H1 (cell line): ENCODE data around the gene GSTM3. TPM values are rescaled to one million over a fixed set of nuclear protein-coding genes. Genes with fewer than 3 reads are reported as not detected.
"Not testable (repeated sequence)": the region's sequence is repeated elsewhere in the genome, so short reads cannot be mapped to it uniquely, and the experiment has no call there.

Experiments used
- CTCF ChIA-PET: fragments of 300-600 bp; sonication (Branson Sonifier 250); formaldehyde crosslinking; loops from one replicate; lab custom pipeline; 2021; ENCODE audit not compliant: partially characterized antibody; lab: Charles Lee
- POLR2A ChIA-PET: fragments of 300-600 bp; sonication (Branson Sonifier 250); formaldehyde crosslinking; loops from one replicate; lab custom pipeline; 2021; ENCODE audit warnings: inconsistent platforms; ENCODE audit not compliant: partially characterized antibody; lab: Charles Lee
- DNase-seq, 2 experiments: peaks; one replicate each; pipeline versions ENCODE4 v3.0.0 to v3.0.0-alpha.2; 2010 to 2022; ENCODE audit warnings: low spot score in 2 of 2, low read depth in 1 of 2, mixed read lengths in 1 of 2
- FAIRE-seq: peaks from 2 replicates; lab custom pipeline; 2011; peaks lifted over from hg19 to GRCh38; lab: Jason Lieb, UNC
- H2AFZ ChIP-seq: 2 replicates; pipeline ENCODE4 v1.8.1; 2012; ENCODE audit warnings: low read length, inconsistent platforms
- H2AK5ac ChIP-seq: 2 replicates; pipeline ENCODE4 v1.6.1; 2013; ENCODE audit warnings: low read depth, low read length
- H2BK120ac ChIP-seq: replicated peaks from 2 replicates; pipeline ENCODE3; 2013; ENCODE audit warnings: low read depth, low read length, inconsistent platforms
- H2BK12ac ChIP-seq: 2 replicates; pipeline ENCODE4 v1.6.1; 2013; ENCODE audit warnings: low read depth, low read length
- H2BK15ac ChIP-seq: 2 replicates; pipeline ENCODE4 v1.6.1; 2013; ENCODE audit warnings: low read length
- H2BK20ac ChIP-seq: 2 replicates; pipeline ENCODE4 v1.6.1; 2013; ENCODE audit warnings: low read length
- H2BK5ac ChIP-seq: 2 replicates; pipeline ENCODE4 v1.6.1; 2013; ENCODE audit warnings: low read depth, low read length
- H3K14ac ChIP-seq: 2 replicates; pipeline ENCODE4 v1.6.1; 2013; ENCODE audit warnings: inconsistent platforms; ENCODE audit not compliant: insufficient read length
- H3K18ac ChIP-seq: 2 replicates; pipeline ENCODE4 v1.6.1; 2013; ENCODE audit warnings: low read length; ENCODE audit errors: extremely low read depth
- H3K23ac ChIP-seq: 2 replicates; pipeline ENCODE4 v1.6.1; 2013; ENCODE audit warnings: inconsistent platforms; ENCODE audit not compliant: insufficient read length
- H3K23me2 ChIP-seq: 2 replicates; pipeline ENCODE4 v1.6.1; 2013; ENCODE audit warnings: low read depth, low read length
- H3K27ac ChIP-seq: 2 replicates; pipeline ENCODE4 v1.6.1; 2011; ENCODE audit warnings: low read depth, low read length, inconsistent platforms
- H3K27me3 ChIP-seq, 4 experiments: replicated peaks in 1 of 4; 1 replicate in 1 of 4; 2 replicates in 3 of 4; pipeline versions ENCODE4 v1.6.1 to v1.8.1; 2011 to 2013; ENCODE audit warnings: low read length in 3 of 4, mild to moderate bottlenecking in 3 of 4, inconsistent platforms in 2 of 4, mixed read lengths in 2 of 4, moderate library complexity in 1 of 4; ENCODE audit not compliant: control insufficient read depth in 3 of 4, insufficient read depth in 3 of 4; ENCODE audit errors: extremely low read depth in 1 of 4
- H3K36me3 ChIP-seq, 4 experiments: 2 replicates each; pipeline versions ENCODE4 v1.6.1 to v1.8.1; 2011 to 2013; ENCODE audit warnings: mild to moderate bottlenecking in 4 of 4, low read length in 3 of 4, moderate library complexity in 2 of 4, control low read depth in 1 of 4, inconsistent platforms in 1 of 4; ENCODE audit not compliant: insufficient read depth in 4 of 4, control insufficient read depth in 2 of 4
- H3K4ac ChIP-seq: replicated peaks from 2 replicates; pipeline ENCODE3; 2013; ENCODE audit warnings: low read length, low read depth, mixed read lengths, inconsistent platforms; ENCODE audit not compliant: insufficient read length
- H3K4me1 ChIP-seq, 4 experiments: replicated peaks in 1 of 4; 1 replicate in 1 of 4; 2 replicates in 3 of 4; pipeline versions ENCODE4 v1.6.1 to v1.8.1; 2011 to 2013; ENCODE audit warnings: low read length in 3 of 4, inconsistent platforms in 2 of 4, mixed read lengths in 1 of 4; ENCODE audit not compliant: insufficient read depth in 4 of 4, control insufficient read depth in 3 of 4
- H3K4me2 ChIP-seq, 2 experiments: 2 replicates each; pipeline versions ENCODE4 v1.6.1 to v1.8.1; 2011 to 2013; ENCODE audit warnings: low read depth in 2 of 2, low read length in 2 of 2, control low read depth in 1 of 2, inconsistent platforms in 1 of 2, mild to moderate bottlenecking in 1 of 2; ENCODE audit not compliant: insufficient read depth in 1 of 2
- H3K4me3 ChIP-seq, 4 experiments: fragments of 200-600, 300-600 bp in 1 of 4; sonication (generic), shearing (Covaris generic), sonication (Bioruptor Twin) in 1 of 4; 2 replicates each; pipeline versions ENCODE4 v1.5.1 to v1.8.1; 2011 to 2016; ENCODE audit warnings: low read length in 4 of 4, low read depth in 3 of 4, control low read depth in 2 of 4, inconsistent platforms in 2 of 4, mild to moderate bottlenecking in 2 of 4, mixed read lengths in 1 of 4, moderate library complexity in 1 of 4; ENCODE audit not compliant: insufficient read depth in 2 of 4; ENCODE audit errors: extremely low read depth in 1 of 4
- H3K56ac ChIP-seq: replicated peaks from 2 replicates; pipeline ENCODE3; 2013; ENCODE audit warnings: low read depth, mild to moderate bottlenecking, mixed read lengths, low read length, inconsistent platforms; ENCODE audit not compliant: insufficient read length
- H3K79me1 ChIP-seq: 2 replicates; pipeline ENCODE4 v1.6.1; 2013; ENCODE audit warnings: low read depth, low read length, control low read depth
- H3K79me2 ChIP-seq, 2 experiments: 2 replicates each; pipeline versions ENCODE4 v1.6.1 to v1.8.1; 2012 to 2013; ENCODE audit warnings: low read length in 2 of 2, mild to moderate bottlenecking in 2 of 2, inconsistent platforms in 1 of 2; ENCODE audit not compliant: insufficient read depth in 2 of 2, control insufficient read depth in 1 of 2
- H3K9ac ChIP-seq, 4 experiments: replicated peaks in 1 of 4; 1 replicate in 1 of 4; 2 replicates in 3 of 4; pipeline versions ENCODE4 v1.6.1 to v1.8.1; 2011 to 2013; ENCODE audit warnings: low read depth in 3 of 4, low read length in 3 of 4, control low read depth in 2 of 4, mild to moderate bottlenecking in 2 of 4, moderate library complexity in 2 of 4, inconsistent platforms in 1 of 4; ENCODE audit errors: extremely low read depth in 1 of 4
- H3K9me3 ChIP-seq, 2 experiments: 2 replicates each; pipeline versions ENCODE4 v1.6.1 to v1.8.1; 2012 to 2013; ENCODE audit warnings: mild to moderate bottlenecking in 2 of 2, moderate library complexity in 2 of 2, control low read depth in 1 of 2, inconsistent platforms in 1 of 2, low read depth in 1 of 2, low read length in 1 of 2, mixed read lengths in 1 of 2; ENCODE audit not compliant: insufficient read depth in 2 of 2
- H4K20me1 ChIP-seq, 2 experiments: replicated peaks in 1 of 2; 2 replicates each; pipeline versions ENCODE3 to v1.8.1; 2011 to 2013; ENCODE audit warnings: inconsistent platforms in 2 of 2, low read length in 2 of 2, mild to moderate bottlenecking in 1 of 2; ENCODE audit not compliant: insufficient read depth in 2 of 2, control insufficient read depth in 1 of 2
- H4K5ac ChIP-seq: 2 replicates; pipeline ENCODE4 v1.6.1; 2013; ENCODE audit warnings: low read length, low read depth, mixed read lengths, inconsistent platforms; ENCODE audit not compliant: insufficient read length
- H4K8ac ChIP-seq: 2 replicates; pipeline ENCODE4 v1.8.0; 2013; ENCODE audit warnings: mild to moderate bottlenecking, moderate library complexity, low read length, inconsistent platforms; ENCODE audit not compliant: insufficient read depth; ENCODE audit errors: extremely low read depth
- H4K91ac ChIP-seq: replicated peaks from 2 replicates; pipeline ENCODE3; 2013; ENCODE audit warnings: low read length, mixed read lengths, inconsistent platforms; ENCODE audit not compliant: insufficient read length
- WGBS, 2 experiments: shearing (Covaris generic) in 1 of 2; methylation state at CpG; one replicate each; pipeline versions ENCODE4 v1.1.6 to v1.1.7; 2013 to 2015; ENCODE audit warnings: low lambda C conversion rate in 2 of 2, mixed read lengths in 2 of 2, inconsistent platforms in 1 of 2, low coverage in 1 of 2, missing lambda C conversion rate in 1 of 2; ENCODE audit not compliant: insufficient replicate concordance in 2 of 2, insufficient coverage in 1 of 2, insufficient read length in 1 of 2; ENCODE audit errors: extremely low coverage in 1 of 2, missing lambda C conversion rate in 1 of 2; 5-methylcytosine and 5-hydroxymethylcytosine counted together
- polyA plus RNA-seq, 7 experiments: library from polyadenylated mRNA; depleted of rRNA in 3 of 7; stranded (reverse) in 5 of 7; unstranded in 2 of 7; fragments of >200 nt in 5 of 7; fragments of 200-250 nt in 2 of 7; gene quantifications; 1 replicate in 5 of 7; 2 replicates in 1 of 7; 4 replicates in 1 of 7; pipeline versions ENCODE4 v1.2.1 to v1.2.3, GENCODE V29; 2011 to 2013; ENCODE audit warnings: missing spikeins in 2 of 7, mixed read lengths in 2 of 7
- total RNA-seq: library from RNA; stranded (reverse); fragmentation: NEBNext Ultra II Directional; extraction: Animal tissue kit (Norgen Biotek cat#: 25700); gene quantifications from 2 replicates; pipeline ENCODE4 v1.2.1, GENCODE V29; 2021

GSTM3 gene
- total and polyA plus RNA-seq, 2 of the 8 experiments (the other 6 are each of a cell fraction or from before 2014, with no cell fraction given): 2.2 to 5.1 TPM

- H4K20me1 ChIP-seq, H2BK20ac ChIP-seq, H3K9ac ChIP-seq, H3K27ac ChIP-seq, H3K4me3 ChIP-seq, H3K14ac ChIP-seq, H3K56ac ChIP-seq, H3K36me3 ChIP-seq, H3K4me2 ChIP-seq, H3K23ac ChIP-seq, FAIRE-seq, H4K5ac ChIP-seq, H3K27me3 ChIP-seq, H3K4me1 ChIP-seq, POLR2A ChIA-PET, H3K4ac ChIP-seq, H2BK15ac ChIP-seq, H2AFZ ChIP-seq, H2BK12ac ChIP-seq, H3K79me2 ChIP-seq, H2AK5ac ChIP-seq, DNase-seq, H3K23me2 ChIP-seq, H2BK5ac ChIP-seq, H3K79me1 ChIP-seq, H4K8ac ChIP-seq, H2BK120ac ChIP-seq, H4K91ac ChIP-seq, H3K18ac ChIP-seq: not testable (repeated sequence)
- CTCF ChIA-PET: interaction anchor here (2.1 to 3.1 kb wide), 2 partner anchors 26 to 108 kb away, joined by 13 to 14 read pairs; no protein-coding TSS in a partner anchor
- WGBS, 2 experiments: 99% methylated on average over 9 of the region's 10 CpGs; no CpG with 5 or more reads in 1 of the 2 experiments
- H3K9me3 ChIP-seq: peaks cover 4 to 18% of the 10 kb centered on the region in 2 experiments; a peak in 3 of 4 replicates
These were observed 7.5 kb upstream of the GSTM3 start for GRCh38 chr1:109748311-109748710.
